HepG2 (cell line): ENCODE measurements around the gene FBXO28.

ENCODE experiments used
- ADNP ChIP-seq: sonication (generic); formaldehyde crosslinking; IDR thresholded peaks from 2 replicates; pipeline ENCODE4 v1.4.0; 2020; ENCODE audit warnings: missing genetic modification reagents
- ATF1 ChIP-seq: IDR thresholded peaks from 2 replicates; pipeline ENCODE4 v1.6.1; 2016; ENCODE audit warnings: mild to moderate bottlenecking, control low read depth
- EP300 ChIP-seq, 3 experiments: sonication (generic) in 1 of 3; formaldehyde crosslinking in 1 of 3; IDR thresholded peaks; 2 replicates each; pipeline versions ENCODE4 v1.5.1 to v1.6.1; 2011 to 2020; ENCODE audit warnings: low read depth in 2 of 3, low read length in 2 of 3, borderline replicate concordance in 1 of 3, improper control_type of control experiment in 1 of 3, mild to moderate bottlenecking in 1 of 3, missing genetic modification reagents in 1 of 3, moderate library complexity in 1 of 3
- MYC ChIP-seq: sonication (generic); formaldehyde crosslinking; IDR thresholded peaks from 2 replicates; pipeline ENCODE4 v1.9.0; 2021; ENCODE audit warnings: missing genetic modification reagents, borderline replicate concordance
- PHF8 ChIP-seq: sonication (generic); formaldehyde crosslinking; IDR thresholded peaks from 2 replicates; pipeline ENCODE4 v1.5.0; 2020; ENCODE audit warnings: missing genetic modification reagents
- TEAD2 ChIP-seq: sonication (generic); formaldehyde crosslinking; IDR thresholded peaks from 2 replicates; pipeline ENCODE4 v1.9.0; 2021; ENCODE audit warnings: missing genetic modification reagents
- ZNF263 ChIP-seq: sonication (generic); formaldehyde crosslinking; IDR thresholded peaks from 2 replicates; pipeline ENCODE4 v1.4.0; 2020; ENCODE audit warnings: missing genetic modification reagents
- ZNF530 ChIP-seq: sonication (generic); formaldehyde crosslinking; IDR thresholded peaks from 2 replicates; pipeline ENCODE4 v1.5.0; 2020; ENCODE audit warnings: low read depth, mild to moderate bottlenecking, missing genetic modification reagents
- TF ChIP-seq, protein P1 (sequence below): sonication (generic); formaldehyde crosslinking; IDR thresholded peaks from 2 replicates; pipeline ENCODE4 v1.5.0; 2020; ENCODE audit warnings: mild to moderate bottlenecking, missing genetic modification reagents, moderate library complexity
- TF ChIP-seq, protein P2 (sequence below): sonication (generic); formaldehyde crosslinking; IDR thresholded peaks from 2 replicates; pipeline ENCODE4 v1.5.1; 2020; ENCODE audit warnings: mild to moderate bottlenecking, missing genetic modification reagents, moderate library complexity

GRCh38 chr1:224081604-224082003 lies 32.3 kb upstream of the FBXO28 start:
- TF ChIP-seq ADNP (no peak), PHF8 (CRISPR knock-in tag) (no peak), ZNF263 (CRISPR knock-in tag) (no peak), ATF1 (CRISPR knock-in tag) (no peak), TEAD2 (no peak), MYC (CRISPR knock-in tag) (no peak), EP300 (IDR thresholded peaks at IDR 0.05; ENCODE audit: low read depth in 2 of 2, low read length in 2 of 2) (no peak), EP300 (CRISPR knock-in tag; IDR thresholded peaks at IDR 0.05; ENCODE audit: borderline replicate concordance) (no peak), ZNF530 (no peak)
- TF ChIP-seq, protein P1, sequence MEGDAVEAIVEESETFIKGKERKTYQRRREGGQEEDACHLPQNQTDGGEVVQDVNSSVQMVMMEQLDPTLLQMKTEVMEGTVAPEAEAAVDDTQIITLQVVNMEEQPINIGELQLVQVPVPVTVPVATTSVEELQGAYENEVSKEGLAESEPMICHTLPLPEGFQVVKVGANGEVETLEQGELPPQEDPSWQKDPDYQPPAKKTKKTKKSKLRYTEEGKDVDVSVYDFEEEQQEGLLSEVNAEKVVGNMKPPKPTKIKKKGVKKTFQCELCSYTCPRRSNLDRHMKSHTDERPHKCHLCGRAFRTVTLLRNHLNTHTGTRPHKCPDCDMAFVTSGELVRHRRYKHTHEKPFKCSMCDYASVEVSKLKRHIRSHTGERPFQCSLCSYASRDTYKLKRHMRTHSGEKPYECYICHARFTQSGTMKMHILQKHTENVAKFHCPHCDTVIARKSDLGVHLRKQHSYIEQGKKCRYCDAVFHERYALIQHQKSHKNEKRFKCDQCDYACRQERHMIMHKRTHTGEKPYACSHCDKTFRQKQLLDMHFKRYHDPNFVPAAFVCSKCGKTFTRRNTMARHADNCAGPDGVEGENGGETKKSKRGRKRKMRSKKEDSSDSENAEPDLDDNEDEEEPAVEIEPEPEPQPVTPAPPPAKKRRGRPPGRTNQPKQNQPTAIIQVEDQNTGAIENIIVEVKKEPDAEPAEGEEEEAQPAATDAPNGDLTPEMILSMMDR = no peak
- TF ChIP-seq, protein P2, sequence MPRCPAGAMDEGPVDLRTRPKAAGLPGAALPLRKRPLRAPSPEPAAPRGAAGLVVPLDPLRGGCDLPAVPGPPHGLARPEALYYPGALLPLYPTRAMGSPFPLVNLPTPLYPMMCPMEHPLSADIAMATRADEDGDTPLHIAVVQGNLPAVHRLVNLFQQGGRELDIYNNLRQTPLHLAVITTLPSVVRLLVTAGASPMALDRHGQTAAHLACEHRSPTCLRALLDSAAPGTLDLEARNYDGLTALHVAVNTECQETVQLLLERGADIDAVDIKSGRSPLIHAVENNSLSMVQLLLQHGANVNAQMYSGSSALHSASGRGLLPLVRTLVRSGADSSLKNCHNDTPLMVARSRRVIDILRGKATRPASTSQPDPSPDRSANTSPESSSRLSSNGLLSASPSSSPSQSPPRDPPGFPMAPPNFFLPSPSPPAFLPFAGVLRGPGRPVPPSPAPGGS (CRISPR knock-in tag) = no peak
